Osteoblast (primary cell): ENCODE data around the gene MEGF11. TPM values are rescaled to one million over a fixed set of nuclear protein-coding genes. Genes with fewer than 3 reads are reported as not detected.

ENCODE experiments used
- DNase-seq: peaks from one replicate; pipeline ENCODE4 v3.0.0; 2011; ENCODE audit warnings: low spot score, mixed read lengths; ENCODE audit not compliant: insufficient read length; ENCODE audit errors: missing footprints
- H2AFZ ChIP-seq: 2 replicates; pipeline ENCODE4 v1.6.0; 2011; ENCODE audit warnings: mild to moderate bottlenecking, low read length
- H3K27ac ChIP-seq: 2 replicates; pipeline ENCODE4 v1.5.1; 2011; ENCODE audit warnings: mild to moderate bottlenecking, low read depth, low read length, moderate library complexity
- H3K27me3 ChIP-seq: 2 replicates; pipeline ENCODE4 v1.6.0; 2012; ENCODE audit warnings: mild to moderate bottlenecking, control low read depth, inconsistent platforms, low read length, moderate library complexity; ENCODE audit not compliant: insufficient read depth
- H3K36me3 ChIP-seq: 2 replicates; pipeline ENCODE4 v1.5.1; 2011; ENCODE audit warnings: mild to moderate bottlenecking, low read length, control low read depth, moderate library complexity; ENCODE audit not compliant: insufficient read depth
- H3K4me1 ChIP-seq: 2 replicates; pipeline ENCODE4 v1.5.1; 2011; ENCODE audit warnings: mild to moderate bottlenecking, low read length, control low read depth, moderate library complexity; ENCODE audit not compliant: insufficient read depth
- H3K4me2 ChIP-seq: 2 replicates; pipeline ENCODE4 v1.6.0; 2011; ENCODE audit warnings: mild to moderate bottlenecking, low read length; ENCODE audit not compliant: insufficient read depth
- H3K4me3 ChIP-seq: fragments of 200-600 bp; sonication (generic); 3 replicates; pipeline ENCODE4 v1.5.1; 2012; ENCODE audit warnings: mild to moderate bottlenecking, low read length, inconsistent platforms; ENCODE audit not compliant: insufficient read depth
- H3K79me2 ChIP-seq: 2 replicates; pipeline ENCODE4 v1.6.0; 2012; ENCODE audit warnings: mild to moderate bottlenecking, low read length, control low read depth, inconsistent platforms; ENCODE audit not compliant: insufficient read depth
- H3K9me3 ChIP-seq: 2 replicates; pipeline ENCODE4 v1.5.1; 2011; ENCODE audit warnings: low read depth, low read length, control low read depth
- H4K20me1 ChIP-seq: 2 replicates; pipeline ENCODE4 v1.6.0; 2012; ENCODE audit warnings: mild to moderate bottlenecking, low read length, control low read depth; ENCODE audit not compliant: insufficient read depth
- total RNA-seq: library from RNA; depleted of rRNA; stranded (reverse); fragments of >200 nt; gene quantifications from 2 replicates; pipeline ENCODE4 v1.2.3, GENCODE V29; 2012
- TF ChIP-seq, protein P1 (sequence below): IDR thresholded peaks from 2 replicates; pipeline ENCODE4 v1.5.1; 2011; ENCODE audit warnings: mild to moderate bottlenecking, low read depth, low read length, moderate library complexity; ENCODE audit errors: extremely low read depth

The MEGF11 gene
- total RNA-seq, 1 donor: not detected

DNA sequence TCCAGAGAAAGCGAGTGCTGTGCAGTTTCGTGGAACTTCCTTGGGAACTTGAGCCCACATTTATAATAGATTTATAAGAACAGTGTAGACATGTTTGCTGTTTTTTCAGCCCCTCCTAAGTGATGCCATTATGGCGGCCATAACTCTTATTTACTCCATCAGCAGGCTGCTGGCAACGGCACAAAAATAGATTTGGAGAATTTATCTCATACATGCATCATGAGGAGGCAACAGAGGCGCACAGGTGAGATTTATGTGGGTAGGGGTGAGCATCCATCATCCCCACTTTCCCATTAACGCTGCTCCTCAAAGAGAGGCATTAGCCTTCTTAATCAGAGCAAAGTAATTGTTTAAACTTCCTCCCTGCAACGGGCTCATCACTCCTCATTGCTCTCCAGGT lies 201.7 kb downstream of the MEGF11 start:
- no peaks in the 10 kb centered on the region for H3K4me1 ChIP-seq
- no peaks in the 10 kb centered on the region for H3K79me2 ChIP-seq
- no peaks in the 10 kb centered on the region for H3K9me3 ChIP-seq
- TF ChIP-seq, protein P1, sequence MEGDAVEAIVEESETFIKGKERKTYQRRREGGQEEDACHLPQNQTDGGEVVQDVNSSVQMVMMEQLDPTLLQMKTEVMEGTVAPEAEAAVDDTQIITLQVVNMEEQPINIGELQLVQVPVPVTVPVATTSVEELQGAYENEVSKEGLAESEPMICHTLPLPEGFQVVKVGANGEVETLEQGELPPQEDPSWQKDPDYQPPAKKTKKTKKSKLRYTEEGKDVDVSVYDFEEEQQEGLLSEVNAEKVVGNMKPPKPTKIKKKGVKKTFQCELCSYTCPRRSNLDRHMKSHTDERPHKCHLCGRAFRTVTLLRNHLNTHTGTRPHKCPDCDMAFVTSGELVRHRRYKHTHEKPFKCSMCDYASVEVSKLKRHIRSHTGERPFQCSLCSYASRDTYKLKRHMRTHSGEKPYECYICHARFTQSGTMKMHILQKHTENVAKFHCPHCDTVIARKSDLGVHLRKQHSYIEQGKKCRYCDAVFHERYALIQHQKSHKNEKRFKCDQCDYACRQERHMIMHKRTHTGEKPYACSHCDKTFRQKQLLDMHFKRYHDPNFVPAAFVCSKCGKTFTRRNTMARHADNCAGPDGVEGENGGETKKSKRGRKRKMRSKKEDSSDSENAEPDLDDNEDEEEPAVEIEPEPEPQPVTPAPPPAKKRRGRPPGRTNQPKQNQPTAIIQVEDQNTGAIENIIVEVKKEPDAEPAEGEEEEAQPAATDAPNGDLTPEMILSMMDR: no peak
- no peak overlapping the region for H3K27ac ChIP-seq
- H2AFZ ChIP-seq: no peak overlapping the region
- no peaks in the 10 kb centered on the region for H3K36me3 ChIP-seq
- H3K4me3 ChIP-seq: no peak overlapping the region
- no peak overlapping the region for H3K4me2 ChIP-seq
- peaks cover 22% of the 10 kb centered on the region for H3K27me3 ChIP-seq
- no peak for DNase-seq
- no peaks in the 10 kb centered on the region for H4K20me1 ChIP-seq

DNA sequence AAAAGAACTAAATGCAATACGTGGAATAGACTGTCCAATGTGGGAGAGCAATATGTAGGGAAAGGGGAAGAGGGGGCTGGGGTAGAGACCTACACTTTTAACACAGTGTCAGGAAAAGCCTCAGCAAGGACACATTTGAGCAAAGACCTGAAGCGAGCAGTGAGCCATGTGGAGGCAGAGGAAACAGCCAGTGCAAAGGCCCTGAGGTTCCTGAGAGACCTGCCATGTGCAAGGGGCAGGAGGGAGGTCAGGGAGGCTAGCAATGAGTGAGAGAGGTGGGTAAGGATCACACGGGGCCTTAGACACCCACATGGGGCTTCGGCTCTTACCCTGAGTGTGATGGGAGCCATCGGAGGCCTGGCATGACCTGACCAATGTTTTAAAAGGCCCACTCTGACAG lies 203.3 kb downstream of the MEGF11 start:
- H3K9me3 ChIP-seq: no peaks in the 10 kb centered on the region

DNA sequence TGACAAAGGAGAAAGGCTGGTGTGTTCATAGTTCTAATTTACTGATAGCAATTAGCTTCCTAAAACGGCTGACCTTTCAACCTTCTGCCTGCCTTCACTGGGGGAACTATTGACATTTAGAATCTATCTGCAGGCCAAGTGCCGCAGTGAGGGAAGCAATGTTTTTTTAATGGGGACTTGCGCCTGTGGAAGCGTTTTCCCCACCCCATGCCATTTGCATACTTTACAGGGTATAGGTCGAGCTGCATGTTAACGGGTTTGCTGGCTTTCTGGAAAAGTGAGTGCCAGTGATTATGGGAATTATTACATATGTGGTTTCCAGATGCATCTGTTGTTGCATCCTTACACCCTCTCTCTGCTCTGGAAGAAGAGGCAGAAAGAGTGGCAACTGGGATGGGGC lies 204.2 kb downstream of the MEGF11 start:
- TF ChIP-seq, protein P1: no peak
- H3K36me3 ChIP-seq: no peaks in the 10 kb centered on the region
- H3K4me2 ChIP-seq: no peak overlapping the region
- H3K4me1 ChIP-seq: no peaks in the 10 kb centered on the region
- H3K27me3 ChIP-seq: peaks cover 14% of the 10 kb centered on the region
- H3K4me3 ChIP-seq: no peak overlapping the region
- no peak overlapping the region for H3K27ac ChIP-seq
- H4K20me1 ChIP-seq: no peaks in the 10 kb centered on the region
- no peaks in the 10 kb centered on the region for H3K9me3 ChIP-seq
- no peaks in the 10 kb centered on the region for H3K79me2 ChIP-seq
- DNase-seq: no peak
- H2AFZ ChIP-seq: no peak overlapping the region

More for the DNA sequence above, 203.3 kb downstream of the MEGF11 start:
- no peaks in the 10 kb centered on the region for H3K36me3 ChIP-seq
- no peak overlapping the region for H3K27ac ChIP-seq
- TF ChIP-seq, protein P1: no peak
- H2AFZ ChIP-seq: no peak overlapping the region
- no peaks in the 10 kb centered on the region for H4K20me1 ChIP-seq
- DNase-seq: no peak
- no peaks in the 10 kb centered on the region for H3K79me2 ChIP-seq
- H3K4me3 ChIP-seq: no peak overlapping the region
- H3K4me1 ChIP-seq: no peaks in the 10 kb centered on the region
- H3K4me2 ChIP-seq: no peak overlapping the region
- H3K27me3 ChIP-seq: peaks cover 14% of the 10 kb centered on the region

DNA sequence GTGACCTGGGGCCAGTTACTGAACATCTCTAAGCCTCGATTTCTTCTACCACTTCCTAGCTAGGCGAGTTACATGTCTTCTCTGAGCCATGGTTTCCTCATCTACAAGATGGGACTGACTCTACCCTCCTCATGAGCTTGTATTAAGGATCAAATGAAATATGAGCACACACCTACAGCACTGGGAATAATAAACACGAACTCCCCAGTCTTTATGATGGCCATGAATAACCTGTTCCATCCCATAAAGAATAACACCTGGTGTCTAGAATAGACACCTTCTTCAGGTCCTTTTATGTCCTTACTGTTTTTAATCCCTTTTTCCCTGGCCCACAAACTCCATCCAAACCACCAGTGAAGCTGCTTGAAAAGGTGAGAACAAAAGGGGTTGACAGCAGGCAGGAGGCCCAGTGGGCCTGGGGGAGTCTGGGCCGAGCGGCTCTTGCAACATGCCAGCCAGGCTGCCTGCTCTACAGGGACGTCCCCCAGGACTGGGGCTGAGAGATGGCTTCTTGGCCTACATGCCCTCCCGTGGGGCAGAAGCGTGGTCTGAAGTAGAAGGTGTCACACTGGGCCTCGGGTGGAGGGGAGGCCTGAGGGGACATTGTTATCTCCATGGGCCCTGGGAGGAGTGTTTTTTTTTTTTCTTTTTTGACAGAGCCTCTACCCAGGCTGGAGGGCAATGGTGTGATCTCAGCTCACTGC lies 206.1 kb downstream of the MEGF11 start:
- Histone ChIP-seq H3K9me3 (no peaks in the 10 kb centered on the region), H3K4me2 (no peak overlapping the region), H3K36me3 (no peaks in the 10 kb centered on the region), H3K4me3 (no peak overlapping the region), H2AFZ (no peak overlapping the region), H3K79me2 (no peaks in the 10 kb centered on the region), H3K27ac (no peak overlapping the region), H3K4me1 (no peaks in the 10 kb centered on the region), H3K27me3 (peaks cover 18% of the 10 kb centered on the region), H4K20me1 (no peaks in the 10 kb centered on the region)
- TF ChIP-seq, protein P1: no peak
- no peak for DNase-seq
